Liver (tissue), 3 donors: ENCODE measurements around the gene RBM33.

ENCODE experiments used
- EGR1 ChIP-seq, 2 donors: IDR thresholded peaks; 2 replicates each; pipeline ENCODE4 v1.6.1; 2016 to 2018; ENCODE audit warnings: antibody characterized with exemption in 2 of 2, low read depth in 2 of 2
- TF ChIP-seq, protein P1 (sequence below): fragments of 150-350 bp; IDR thresholded peaks from 2 replicates; pipeline ENCODE4 v1.5.1; 2017; ENCODE audit warnings: improper control_type of control experiment, low read depth, low read length; ENCODE audit not compliant: missing input control
- donor health status: healthy.
- donor health status: healthy.

DNA sequence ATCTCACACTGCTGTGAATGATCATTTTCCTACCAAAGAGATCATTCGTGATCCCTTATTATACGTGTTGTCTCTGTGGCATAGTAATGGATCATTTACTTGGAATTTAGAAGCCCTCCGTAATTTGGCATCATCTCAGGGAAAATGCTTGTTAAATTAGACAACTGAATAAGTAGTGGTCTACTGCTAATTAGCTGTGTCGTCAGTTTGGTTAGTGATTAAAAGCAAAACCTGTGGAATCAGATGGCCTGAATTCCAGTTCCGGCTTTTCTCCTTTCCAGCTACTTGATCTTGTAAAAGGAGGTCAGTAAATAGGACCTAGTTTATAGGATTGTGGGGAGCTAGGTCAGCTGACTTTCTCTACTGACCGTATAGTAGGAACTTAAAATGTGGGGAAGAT lies 65.6 kb downstream of the RBM33 start:
- TF ChIP-seq, protein P1, sequence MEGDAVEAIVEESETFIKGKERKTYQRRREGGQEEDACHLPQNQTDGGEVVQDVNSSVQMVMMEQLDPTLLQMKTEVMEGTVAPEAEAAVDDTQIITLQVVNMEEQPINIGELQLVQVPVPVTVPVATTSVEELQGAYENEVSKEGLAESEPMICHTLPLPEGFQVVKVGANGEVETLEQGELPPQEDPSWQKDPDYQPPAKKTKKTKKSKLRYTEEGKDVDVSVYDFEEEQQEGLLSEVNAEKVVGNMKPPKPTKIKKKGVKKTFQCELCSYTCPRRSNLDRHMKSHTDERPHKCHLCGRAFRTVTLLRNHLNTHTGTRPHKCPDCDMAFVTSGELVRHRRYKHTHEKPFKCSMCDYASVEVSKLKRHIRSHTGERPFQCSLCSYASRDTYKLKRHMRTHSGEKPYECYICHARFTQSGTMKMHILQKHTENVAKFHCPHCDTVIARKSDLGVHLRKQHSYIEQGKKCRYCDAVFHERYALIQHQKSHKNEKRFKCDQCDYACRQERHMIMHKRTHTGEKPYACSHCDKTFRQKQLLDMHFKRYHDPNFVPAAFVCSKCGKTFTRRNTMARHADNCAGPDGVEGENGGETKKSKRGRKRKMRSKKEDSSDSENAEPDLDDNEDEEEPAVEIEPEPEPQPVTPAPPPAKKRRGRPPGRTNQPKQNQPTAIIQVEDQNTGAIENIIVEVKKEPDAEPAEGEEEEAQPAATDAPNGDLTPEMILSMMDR, result no peak
- TF ChIP-seq EGR1 (IDR thresholded peaks at IDR 0.05; ENCODE audit: low read depth in 2 of 2), result no peak
